K562 (cell line): ENCODE data around the gene BLOC1S4.

ENCODE experiments used
- AFF1 ChIP-seq, 2 experiments: fragments of 450-650 bp; IDR thresholded peaks; 2 replicates each; pipeline ENCODE4 v1.6.1; 2018; ENCODE audit warnings: mild to moderate bottlenecking in 2 of 2, low read depth in 1 of 2; ENCODE audit not compliant: partially characterized antibody in 2 of 2
- CREB5 ChIP-seq: fragments of 250-450 bp; sonication (Bioruptor Pico); IDR thresholded peaks from 2 replicates; pipeline ENCODE4 v1.5.0; 2020; ENCODE audit warnings: mild to moderate bottlenecking
- CTCF ChIP-seq, 3 experiments: IDR thresholded peaks in 2 of 3; conservative IDR thresholded peaks in 1 of 3; 2 replicates each; pipeline ENCODE4 v1.5.1; 2011 to 2012; ENCODE audit warnings: low read length in 3 of 3, mild to moderate bottlenecking in 3 of 3, control low read depth in 2 of 3, improper control_type of control experiment in 1 of 3, inconsistent platforms in 1 of 3, low read depth in 1 of 3, mixed read lengths in 1 of 3, moderate library complexity in 1 of 3; ENCODE audit not compliant: insufficient read depth in 2 of 3
- EZH2 ChIP-seq: IDR thresholded peaks from 2 replicates; pipeline ENCODE4 v1.6.1; 2012; ENCODE audit warnings: low read depth, mild to moderate bottlenecking, inconsistent platforms, low read length, borderline replicate concordance
- GATAD2B ChIP-seq: fragments of 450-650 bp; IDR thresholded peaks from 2 replicates; pipeline ENCODE4 v1.6.1; 2017; ENCODE audit warnings: mild to moderate bottlenecking, borderline replicate concordance
- MYC ChIP-seq, 2 experiments: fragments of 250-450 bp in 1 of 2; sonication (Bioruptor Pico) in 1 of 2; IDR thresholded peaks; 2 replicates each; pipeline versions ENCODE4 v1.5.1 to v1.6.1; 2012 to 2021; ENCODE audit warnings: low read depth in 2 of 2, borderline replicate concordance in 1 of 2, improper control_type of control experiment in 1 of 2, low read length in 1 of 2, mild to moderate bottlenecking in 1 of 2, moderate library complexity in 1 of 2
- NR3C1 ChIP-seq: sonication (generic); formaldehyde crosslinking; IDR thresholded peaks from 2 replicates; pipeline ENCODE4 v1.8.1; 2022; ENCODE audit warnings: missing genetic modification reagents
- PKNOX1 ChIP-seq: fragments of 450-650 bp; IDR thresholded peaks from 2 replicates; pipeline ENCODE4 v1.6.1; 2016
- TCF7 ChIP-seq: sonication (generic); IDR thresholded peaks from 2 replicates; pipeline ENCODE4 v1.6.1; 2016; ENCODE audit warnings: antibody characterized with exemption, borderline replicate concordance
- TCF7L2 ChIP-seq: fragments of 150-350 bp; IDR thresholded peaks from 2 replicates; pipeline ENCODE4 v1.6.1; 2016; ENCODE audit warnings: low read depth, mild to moderate bottlenecking, low read length, moderate library complexity

GRCh38 chr4:6696611-6697010 is 19.4 kb upstream of the BLOC1S4 start:
- no peak for TF ChIP-seq PKNOX1
- TF ChIP-seq GATAD2B: no peak
- no peak for TF ChIP-seq TCF7L2
- TF ChIP-seq EZH2: no peak
- TF ChIP-seq CTCF (IDR thresholded peaks at IDR 0.05 in 2 of 3, conservative IDR thresholded peaks at IDR 0.05 in 1 of 3; ENCODE audit: insufficient read depth in 2 of 3, low read depth in 1 of 3, low read length in 3 of 3): no peak
- TF ChIP-seq NR3C1: no peak
- TF ChIP-seq AFF1 (IDR thresholded peaks at IDR 0.05; ENCODE audit: low read depth in 1 of 2, partially characterized antibody in 2 of 2): no peak
- no peak for TF ChIP-seq TCF7
- no peak for TF ChIP-seq CREB5 (CRISPR knock-in tag)
- no peak for TF ChIP-seq MYC (IDR thresholded peaks at IDR 0.05; ENCODE audit: low read depth, low read length)
- TF ChIP-seq MYC (CRISPR knock-in tag; IDR thresholded peaks at IDR 0.05; ENCODE audit: borderline replicate concordance, low read depth): no peak
